Colon (tissue), 2 donors: Measurements from ENCODE around the gene SNX30.

Source experiments
- FAIRE-seq: peaks from 2 replicates; lab custom pipeline; 2012; peaks lifted over from hg19 to GRCh38; lab: Jason Lieb, UNC
- donor health status: control.
- donor health status: control.

The SNX30 gene

DNA sequence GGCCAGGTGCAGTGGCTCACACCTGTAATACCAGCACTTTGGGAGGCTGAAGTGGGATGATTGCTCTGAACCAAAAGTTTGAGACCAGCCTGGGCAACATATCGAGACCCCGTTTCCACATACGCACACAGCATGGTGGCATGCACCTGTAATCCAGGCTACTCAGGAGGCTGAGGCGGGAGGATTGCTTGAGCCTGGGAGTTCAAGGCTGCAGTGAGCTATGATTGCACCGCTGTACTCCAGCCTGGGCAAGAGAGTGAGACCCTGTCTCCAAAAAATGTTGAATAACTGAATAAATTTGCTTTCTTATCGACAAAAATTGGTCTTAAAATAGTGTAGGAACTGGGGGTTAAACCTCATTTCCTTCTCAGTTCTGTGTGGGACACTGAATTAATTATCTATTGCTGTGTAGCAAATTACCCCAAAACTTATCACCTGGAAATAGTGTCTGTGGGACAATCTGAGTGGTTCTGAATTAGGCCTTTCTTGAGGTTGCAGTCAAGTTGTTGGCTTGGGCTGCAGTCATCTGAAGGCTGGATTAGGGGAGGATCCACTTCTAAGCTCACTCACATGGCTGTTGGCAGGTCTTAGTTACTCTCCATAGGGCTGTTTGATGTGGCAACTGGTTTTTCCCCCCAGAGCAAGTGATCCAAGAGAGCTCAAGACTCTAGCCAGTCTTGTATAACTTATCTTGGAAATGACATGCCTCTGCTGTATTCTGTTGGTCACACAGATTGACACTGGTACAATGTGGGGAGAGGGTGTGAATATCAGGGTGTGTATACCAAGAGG is 2.0 kb downstream of the SNX30 start:
- no peak for FAIRE-seq

GRCh38 chr9:112753725-112754124 is 3.2 kb downstream of the SNX30 start:
- no peak for FAIRE-seq

DNA sequence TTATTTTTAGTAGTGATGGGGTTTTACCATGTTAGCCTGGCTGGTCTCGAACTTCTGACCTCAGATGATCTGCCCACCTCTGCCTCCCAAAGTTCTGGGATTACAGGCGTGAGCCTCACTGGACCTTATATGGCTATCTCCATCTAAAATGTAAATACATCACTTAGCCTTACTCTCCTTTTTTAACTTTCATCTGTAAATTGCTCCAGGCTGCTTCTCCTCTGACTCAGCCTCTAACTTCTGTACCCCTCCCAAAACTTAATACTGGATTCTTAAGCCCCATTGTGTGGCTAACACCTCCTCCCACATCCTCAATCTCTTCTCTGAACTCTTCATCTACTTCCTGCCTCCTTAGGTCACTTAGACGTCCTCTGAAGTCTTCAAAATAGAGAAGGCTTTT is 4.0 kb downstream of the SNX30 start:
- no peak for FAIRE-seq

- no peak for FAIRE-seq
These were observed 4.5 kb downstream of the SNX30 start for GRCh38 chr9:112755016-112755427.

DNA sequence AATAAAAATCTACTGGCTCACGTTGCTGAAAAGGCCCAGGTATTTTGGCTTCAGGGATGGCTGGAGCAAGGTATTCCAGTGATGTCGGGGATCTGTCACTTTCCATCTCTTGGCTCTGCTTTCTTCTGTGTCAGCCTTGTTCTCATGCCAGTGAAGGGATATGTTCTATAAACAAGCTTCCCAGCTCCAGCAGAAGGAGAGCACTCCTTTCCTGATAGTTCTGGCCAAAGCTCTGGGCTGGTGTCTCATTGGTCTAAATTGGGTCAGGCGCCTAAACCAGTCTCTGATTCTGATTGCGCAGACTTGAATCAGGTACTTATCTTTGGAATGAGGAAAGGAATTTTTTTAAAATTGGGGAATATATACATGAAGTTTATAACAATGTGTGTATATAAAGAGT is 5.1 kb downstream of the SNX30 start:
- no peak for FAIRE-seq

DNA sequence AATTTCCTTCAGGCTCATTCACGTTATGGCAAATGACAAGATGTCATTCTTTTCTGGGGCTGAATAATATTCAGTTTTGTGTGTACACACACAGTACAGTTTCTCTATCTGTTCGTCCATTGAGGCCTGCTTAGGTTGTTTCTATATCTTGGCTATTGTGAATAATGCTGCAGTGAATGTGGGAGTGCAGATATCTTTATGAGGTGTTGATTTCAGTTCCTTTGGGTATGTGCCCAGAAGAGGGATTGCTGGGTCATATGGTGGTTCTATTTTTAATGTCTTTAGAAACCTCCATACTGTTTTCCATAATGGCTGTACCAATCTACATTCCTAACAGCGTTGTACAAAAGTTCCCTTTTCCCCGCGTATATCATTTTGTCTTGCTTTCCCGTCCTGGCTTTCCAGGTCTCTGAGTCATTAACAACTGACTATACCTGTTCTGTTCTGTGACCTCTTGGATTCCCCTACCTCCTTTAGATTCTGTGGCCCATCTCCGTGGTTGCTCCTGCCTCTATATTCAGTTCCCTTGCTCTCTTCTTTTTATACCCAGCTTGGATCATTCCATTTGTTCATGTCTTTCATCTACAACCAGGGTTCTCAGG is 6.8 kb downstream of the SNX30 start:
- no peak for FAIRE-seq

- FAIRE-seq = no peak
These were observed 7.4 kb downstream of the SNX30 start for GRCh38 chr9:112757940-112758339.

- no peak for FAIRE-seq
These were observed 10.3 kb downstream of the SNX30 start for GRCh38 chr9:112760821-112761220.

DNA sequence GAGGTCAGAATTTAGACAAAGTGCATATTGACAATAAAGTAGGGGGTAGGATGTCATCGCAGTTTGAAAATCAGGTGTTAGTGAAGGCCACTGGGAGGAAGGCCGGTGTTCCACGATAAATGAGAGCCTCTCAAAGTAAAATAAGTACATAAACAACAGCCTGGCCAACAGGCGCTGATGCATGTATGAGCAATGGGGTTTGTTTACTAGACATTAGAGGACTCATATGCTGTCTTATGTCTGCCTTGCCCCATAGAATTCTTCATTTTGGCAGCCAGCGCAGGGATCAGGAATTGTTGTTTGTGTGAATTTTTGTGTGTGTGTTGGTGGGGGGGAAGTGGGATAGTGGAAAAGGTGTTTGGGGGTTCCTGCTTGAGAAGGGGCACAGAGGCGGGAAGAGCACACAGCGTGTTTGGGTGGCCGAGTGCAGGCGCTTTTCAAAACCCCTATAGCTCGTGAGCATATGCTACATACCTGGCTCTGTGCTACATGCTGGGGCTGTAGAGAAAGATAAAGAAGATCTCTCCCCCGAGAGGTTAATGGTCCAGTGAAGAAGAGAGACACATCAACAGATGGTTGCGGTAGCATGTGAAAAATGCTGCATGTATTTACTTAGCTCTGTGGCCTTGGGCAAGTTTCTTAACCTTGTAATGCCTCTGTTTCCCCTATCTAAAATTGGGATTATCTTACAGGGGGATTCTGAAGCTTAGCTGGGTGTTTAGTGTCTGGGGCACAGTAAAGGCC is 11.5 kb downstream of the SNX30 start:
- no peak for FAIRE-seq

DNA sequence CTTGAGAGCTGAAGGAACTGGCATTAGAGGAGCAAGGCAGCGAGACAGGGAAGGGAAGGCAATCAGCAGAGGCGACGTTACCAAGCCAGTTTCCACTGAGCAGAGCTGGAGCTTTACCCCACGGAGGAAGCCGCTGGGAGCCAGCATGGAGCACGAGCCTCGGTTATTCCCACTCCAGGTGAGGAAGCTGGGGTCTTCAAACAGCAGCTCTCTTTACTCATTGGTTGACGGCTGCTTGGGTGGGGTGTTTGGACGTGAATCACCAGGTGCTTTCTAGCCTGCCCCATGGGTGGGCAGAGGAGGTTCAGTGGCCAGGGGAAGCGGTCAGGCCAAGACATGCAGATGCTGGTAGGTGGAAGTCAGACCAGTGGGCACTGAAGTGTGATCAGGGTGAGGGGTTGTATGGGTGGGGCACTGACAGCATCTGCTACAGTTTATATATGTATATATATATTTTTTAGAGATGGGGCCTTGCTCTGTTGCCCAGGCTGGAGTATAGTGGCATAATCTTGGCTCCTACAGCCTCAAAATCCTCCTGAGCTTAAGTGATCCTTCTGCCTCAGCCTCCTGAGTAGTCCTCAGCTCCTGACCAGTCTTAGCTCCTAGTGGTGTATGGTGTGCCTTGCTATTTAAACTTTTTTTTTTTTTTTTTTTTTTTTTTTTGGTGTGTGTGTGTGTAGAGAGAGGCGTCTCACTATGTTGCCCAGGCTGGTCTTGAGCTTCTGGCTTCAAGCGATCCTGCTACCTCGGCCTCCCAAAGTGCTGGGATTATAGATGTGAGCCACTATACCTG is 12.4 kb downstream of the SNX30 start:
- no peak for FAIRE-seq

GRCh38 chr9:112764344-112764743 is 13.8 kb downstream of the SNX30 start:
- FAIRE-seq = no peak

DNA sequence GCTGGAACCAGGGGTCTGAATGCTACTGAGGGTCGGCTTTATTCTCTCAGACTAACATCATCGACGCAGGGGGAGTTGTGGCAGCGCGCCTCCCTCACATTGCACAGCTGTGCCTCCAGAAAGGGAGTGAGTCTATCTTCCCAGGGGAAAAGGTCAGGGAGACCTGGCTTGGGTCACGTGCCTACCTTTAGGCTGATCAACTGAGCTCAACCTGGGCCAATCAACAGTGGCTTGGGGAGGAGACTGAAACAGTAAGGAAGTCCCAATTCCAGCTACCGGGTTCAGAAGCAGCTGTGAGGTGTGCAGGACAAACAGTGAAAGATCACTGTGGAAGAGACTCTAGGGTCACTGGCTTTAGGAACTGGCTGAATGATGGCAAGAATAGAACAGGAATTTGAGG is 14.3 kb downstream of the SNX30 start:
- FAIRE-seq = no peak

DNA sequence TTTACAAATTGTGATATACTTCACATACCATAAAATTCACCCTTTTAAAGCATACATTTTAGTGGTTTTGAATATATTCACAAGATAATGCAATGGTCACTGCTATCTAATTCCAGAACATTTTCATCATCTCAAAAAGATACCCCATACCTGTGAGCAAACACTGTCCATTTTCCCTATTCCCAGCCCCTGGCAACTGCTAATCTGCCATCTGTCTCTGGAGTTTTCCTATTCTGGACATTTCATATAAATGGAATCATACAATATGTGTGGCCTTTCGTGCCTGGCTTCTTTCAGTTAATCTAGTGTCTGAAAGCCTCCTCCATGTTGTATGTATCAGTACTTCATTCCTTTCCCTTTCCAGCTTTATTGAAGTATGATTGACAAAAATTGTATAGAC is 14.7 kb downstream of the SNX30 start:
- FAIRE-seq = no peak

- FAIRE-seq = no peak
These were observed 21.0 kb downstream of the SNX30 start for GRCh38 chr9:112771359-112772214.

DNA sequence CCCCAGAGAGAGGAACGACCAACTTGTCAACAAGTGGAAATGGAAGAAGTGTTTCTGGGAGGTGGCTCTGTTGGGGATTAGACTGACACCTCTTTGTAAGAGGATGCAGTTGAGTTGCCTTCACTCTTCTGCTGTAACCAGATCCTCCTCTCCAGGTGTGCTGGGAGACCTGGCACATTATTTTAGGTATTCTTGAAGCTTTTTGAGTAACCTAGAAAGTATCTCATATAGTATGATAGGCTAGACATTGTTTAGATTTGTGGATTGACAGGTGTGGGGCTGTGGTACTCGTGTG is 21.6 kb downstream of the SNX30 start:
- no peak for FAIRE-seq

- FAIRE-seq = no peak
These were observed 22.0 kb downstream of the SNX30 start for GRCh38 chr9:112772551-112772950.

GRCh38 chr9:112774006-112774996 is 23.7 kb downstream of the SNX30 start:
- FAIRE-seq = no peak

- FAIRE-seq = no peak
These were observed 27.4 kb downstream of the SNX30 start for GRCh38 chr9:112777914-112778313.

GRCh38 chr9:112780450-112781036 is 30.0 kb downstream of the SNX30 start:
- FAIRE-seq = no peak

GRCh38 chr9:112782218-112782617 is 31.7 kb downstream of the SNX30 start:
- FAIRE-seq = no peak
